ENCODE results near the gene NEURL3.

NEURL3 gene

GRCh38 chr2:96509114-96509846 is 4.1 kb upstream of the NEURL3 start:
- no peak overlapping the region for H3K4me3 ChIP-seq (replicated peaks; ENCODE audit: insufficient read depth, low read length)
- TF ChIP-seq, protein P1, sequence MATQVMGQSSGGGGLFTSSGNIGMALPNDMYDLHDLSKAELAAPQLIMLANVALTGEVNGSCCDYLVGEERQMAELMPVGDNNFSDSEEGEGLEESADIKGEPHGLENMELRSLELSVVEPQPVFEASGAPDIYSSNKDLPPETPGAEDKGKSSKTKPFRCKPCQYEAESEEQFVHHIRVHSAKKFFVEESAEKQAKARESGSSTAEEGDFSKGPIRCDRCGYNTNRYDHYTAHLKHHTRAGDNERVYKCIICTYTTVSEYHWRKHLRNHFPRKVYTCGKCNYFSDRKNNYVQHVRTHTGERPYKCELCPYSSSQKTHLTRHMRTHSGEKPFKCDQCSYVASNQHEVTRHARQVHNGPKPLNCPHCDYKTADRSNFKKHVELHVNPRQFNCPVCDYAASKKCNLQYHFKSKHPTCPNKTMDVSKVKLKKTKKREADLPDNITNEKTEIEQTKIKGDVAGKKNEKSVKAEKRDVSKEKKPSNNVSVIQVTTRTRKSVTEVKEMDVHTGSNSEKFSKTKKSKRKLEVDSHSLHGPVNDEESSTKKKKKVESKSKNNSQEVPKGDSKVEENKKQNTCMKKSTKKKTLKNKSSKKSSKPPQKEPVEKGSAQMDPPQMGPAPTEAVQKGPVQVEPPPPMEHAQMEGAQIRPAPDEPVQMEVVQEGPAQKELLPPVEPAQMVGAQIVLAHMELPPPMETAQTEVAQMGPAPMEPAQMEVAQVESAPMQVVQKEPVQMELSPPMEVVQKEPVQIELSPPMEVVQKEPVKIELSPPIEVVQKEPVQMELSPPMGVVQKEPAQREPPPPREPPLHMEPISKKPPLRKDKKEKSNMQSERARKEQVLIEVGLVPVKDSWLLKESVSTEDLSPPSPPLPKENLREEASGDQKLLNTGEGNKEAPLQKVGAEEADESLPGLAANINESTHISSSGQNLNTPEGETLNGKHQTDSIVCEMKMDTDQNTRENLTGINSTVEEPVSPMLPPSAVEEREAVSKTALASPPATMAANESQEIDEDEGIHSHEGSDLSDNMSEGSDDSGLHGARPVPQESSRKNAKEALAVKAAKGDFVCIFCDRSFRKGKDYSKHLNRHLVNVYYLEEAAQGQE (IDR thresholded peaks at IDR 0.05; ENCODE audit: insufficient replicate concordance, low read depth), result no peak
- TF ChIP-seq SPI1 (IDR thresholded peaks at IDR 0.05; ENCODE audit: borderline replicate concordance, low read depth) (no peak), POLR2AphosphoS5 (IDR thresholded peaks at IDR 0.05; ENCODE audit: low read depth) (no peak), GABPA (IDR thresholded peaks at IDR 0.05; ENCODE audit: low read depth) (no peak), CTCF (IDR thresholded peaks at IDR 0.05; ENCODE audit: insufficient read depth, low read length) (peak; percentile 92)
- DNase-seq (ENCODE audit: low read depth in 1 of 2, low spot score in 1 of 2), result peak; percentile 45 to 74
- no peaks in the 10 kb centered on the region for H3K27me3 ChIP-seq (ENCODE audit: insufficient read depth, poor library complexity, severe bottlenecking)
- H3K27ac ChIP-seq (replicated peaks), result no peak overlapping the region

DNA sequence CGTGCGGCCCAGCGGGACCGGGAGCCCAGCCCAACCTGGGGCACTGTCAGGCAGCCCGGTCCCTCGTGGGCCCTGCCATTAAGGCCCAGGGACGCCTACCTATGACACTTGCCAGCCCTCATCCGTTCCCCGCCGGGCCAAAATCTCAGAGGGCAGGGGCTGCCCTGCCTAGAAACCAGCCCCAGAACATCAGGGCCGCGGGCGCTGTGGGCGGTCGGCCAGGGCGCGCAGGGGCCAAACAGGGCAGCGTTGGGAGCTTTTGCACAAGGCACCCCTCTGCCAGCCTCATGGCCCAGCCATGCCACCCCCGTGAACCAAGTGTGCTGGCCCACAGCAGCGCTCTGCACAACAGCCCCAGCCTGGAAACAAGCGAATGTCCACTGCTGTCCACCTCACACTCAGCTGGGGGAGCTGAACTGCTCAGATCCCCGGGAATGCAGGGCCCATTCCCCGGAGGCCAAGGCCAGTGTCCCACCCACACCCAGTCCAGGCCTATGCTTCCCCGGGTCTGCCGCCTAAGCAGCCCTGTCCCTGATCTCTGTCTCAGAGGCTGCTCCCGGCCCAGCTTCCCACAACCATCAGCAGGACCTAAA is 3.5 kb upstream of the NEURL3 start:
- DNase-seq (ENCODE audit: low read depth in 1 of 2, low spot score in 1 of 2), result no peak
- H3K27ac ChIP-seq (replicated peaks), result no peak overlapping the region
- H3K4me3 ChIP-seq (replicated peaks; ENCODE audit: insufficient read depth, low read length), result no peak overlapping the region
- TF ChIP-seq CTCF (IDR thresholded peaks at IDR 0.05; ENCODE audit: insufficient read depth, low read length), result no peak
- no peak for TF ChIP-seq SPI1 (IDR thresholded peaks at IDR 0.05; ENCODE audit: borderline replicate concordance, low read depth)
- TF ChIP-seq, protein P1 (IDR thresholded peaks at IDR 0.05; ENCODE audit: insufficient replicate concordance, low read depth), result no peak
- TF ChIP-seq POLR2AphosphoS5 (IDR thresholded peaks at IDR 0.05; ENCODE audit: low read depth), result no peak
- TF ChIP-seq GABPA (IDR thresholded peaks at IDR 0.05; ENCODE audit: low read depth), result no peak
- no peaks in the 10 kb centered on the region for H3K27me3 ChIP-seq (ENCODE audit: insufficient read depth, poor library complexity, severe bottlenecking)

GRCh38 chr2:96507957-96508520 is 2.9 kb upstream of the NEURL3 start:
- H3K27ac ChIP-seq (replicated peaks), result no peak overlapping the region
- peak overlapping the region; percentile 30 for H3K4me3 ChIP-seq (replicated peaks; ENCODE audit: insufficient read depth, low read length)
- no peaks in the 10 kb centered on the region for H3K27me3 ChIP-seq (ENCODE audit: insufficient read depth, poor library complexity, severe bottlenecking)
- peak; percentile 65 for TF ChIP-seq CTCF (IDR thresholded peaks at IDR 0.05; ENCODE audit: insufficient read depth, low read length)
- TF ChIP-seq, protein P1 (IDR thresholded peaks at IDR 0.05; ENCODE audit: insufficient replicate concordance, low read depth), result no peak
- TF ChIP-seq POLR2AphosphoS5 (IDR thresholded peaks at IDR 0.05; ENCODE audit: low read depth), result no peak
- no peak for TF ChIP-seq GABPA (IDR thresholded peaks at IDR 0.05; ENCODE audit: low read depth)
- peak in 1 of 2 experiments; percentile 56 for DNase-seq (ENCODE audit: low read depth in 1 of 2, low spot score in 1 of 2)

Measured in HL-60 (cell line).